ENCODE results near the gene UNC5C.

DNA sequence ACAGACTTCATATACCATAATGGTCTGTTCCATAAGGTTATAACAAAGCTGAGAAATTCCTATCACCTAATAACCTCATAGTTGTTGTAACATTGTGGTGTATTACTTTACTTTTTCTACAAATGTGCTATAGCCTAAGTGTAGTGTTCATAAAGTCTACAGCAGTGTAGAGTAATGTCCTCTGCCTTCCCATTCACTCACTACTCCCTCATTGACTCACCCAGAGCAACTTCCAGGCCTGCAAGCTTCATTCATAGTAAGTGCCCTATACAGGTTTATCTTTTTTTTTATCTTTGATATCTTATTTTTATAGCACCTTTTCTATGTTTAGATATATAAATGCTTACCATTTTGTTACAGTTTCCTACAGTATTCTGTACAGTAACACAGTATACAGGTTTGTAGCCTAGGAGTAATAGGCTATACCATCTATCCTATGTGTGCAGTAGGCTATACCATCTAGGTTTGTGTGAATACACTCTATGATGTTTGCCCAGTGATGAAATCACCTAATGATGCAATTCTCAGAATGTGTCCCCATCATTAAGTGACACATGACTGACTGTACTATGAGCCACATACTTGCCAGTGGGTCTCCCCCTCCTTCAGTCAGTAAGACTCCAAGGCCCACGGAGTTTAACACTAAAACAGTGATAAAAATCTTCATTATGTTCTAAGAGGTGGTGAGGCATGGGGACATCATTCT lies 299.9 kb downstream of the UNC5C start:
- TF ChIP-seq, protein P1, sequence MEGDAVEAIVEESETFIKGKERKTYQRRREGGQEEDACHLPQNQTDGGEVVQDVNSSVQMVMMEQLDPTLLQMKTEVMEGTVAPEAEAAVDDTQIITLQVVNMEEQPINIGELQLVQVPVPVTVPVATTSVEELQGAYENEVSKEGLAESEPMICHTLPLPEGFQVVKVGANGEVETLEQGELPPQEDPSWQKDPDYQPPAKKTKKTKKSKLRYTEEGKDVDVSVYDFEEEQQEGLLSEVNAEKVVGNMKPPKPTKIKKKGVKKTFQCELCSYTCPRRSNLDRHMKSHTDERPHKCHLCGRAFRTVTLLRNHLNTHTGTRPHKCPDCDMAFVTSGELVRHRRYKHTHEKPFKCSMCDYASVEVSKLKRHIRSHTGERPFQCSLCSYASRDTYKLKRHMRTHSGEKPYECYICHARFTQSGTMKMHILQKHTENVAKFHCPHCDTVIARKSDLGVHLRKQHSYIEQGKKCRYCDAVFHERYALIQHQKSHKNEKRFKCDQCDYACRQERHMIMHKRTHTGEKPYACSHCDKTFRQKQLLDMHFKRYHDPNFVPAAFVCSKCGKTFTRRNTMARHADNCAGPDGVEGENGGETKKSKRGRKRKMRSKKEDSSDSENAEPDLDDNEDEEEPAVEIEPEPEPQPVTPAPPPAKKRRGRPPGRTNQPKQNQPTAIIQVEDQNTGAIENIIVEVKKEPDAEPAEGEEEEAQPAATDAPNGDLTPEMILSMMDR (IDR thresholded peaks at IDR 0.05): no peak
- TF ChIP-seq POLR2A (IDR thresholded peaks at IDR 0.05) (no peak), POLR2AphosphoS5 (IDR thresholded peaks at IDR 0.05) (no peak)

Data from breast epithelium (tissue), 3 donors.